CD4-positive, alpha-beta T cell (primary cell): Measurements from ENCODE around the gene B3GNT9. TPM values are rescaled to one million over a fixed set of nuclear protein-coding genes. Genes with fewer than 3 reads are reported as not detected.

Experiments used
- ATAC-seq: fragments of 200-7000 bp; cut with Tn5 transposase; one replicate; pipeline ENCODE4 v1.10.0; 2022; ENCODE audit warnings: mild to moderate bottlenecking; ENCODE audit not compliant: poor library complexity
- CTCF ChIA-PET: fragments of 350-600 bp; sonication (Branson Sonifier 250); formaldehyde crosslinking; loops from one replicate; lab custom pipeline; 2021; ENCODE audit warnings: antibody characterized with exemption, inconsistent platforms; lab: Charles Lee
- POLR2A ChIA-PET: fragments of 350-600 bp; sonication (Branson Sonifier 250); formaldehyde crosslinking; loops from one replicate; lab custom pipeline; 2021; ENCODE audit warnings: antibody characterized with exemption, inconsistent platforms; lab: Charles Lee
- DNase-seq, 14 experiments: peaks; one replicate each; pipeline ENCODE4 v3.0.0-alpha.2; 2013 to 2020; ENCODE audit warnings: mixed read lengths in 2 of 14
- H3K27ac ChIP-seq, 2 donors: one replicate each; pipeline versions ENCODE4 v1.5.1 to v1.7.0; 2013; ENCODE audit warnings: low read length in 2 of 2, low read depth in 1 of 2, mild to moderate bottlenecking in 1 of 2
- H3K27me3 ChIP-seq, 2 experiments: 1 replicate in 1 of 2; 2 replicates in 1 of 2; pipeline versions ENCODE4 v1.6.1 to v1.7.0; 2013; ENCODE audit warnings: low read length in 2 of 2, control low read depth in 1 of 2, mild to moderate bottlenecking in 1 of 2, moderate library complexity in 1 of 2; ENCODE audit not compliant: insufficient read depth in 2 of 2, control insufficient read depth in 1 of 2
- H3K36me3 ChIP-seq: one replicate; pipeline ENCODE4 v1.6.1; 2013; ENCODE audit warnings: low read length, control low read depth; ENCODE audit not compliant: insufficient read depth
- H3K4me1 ChIP-seq: one replicate; pipeline ENCODE4 v1.6.1; 2013; ENCODE audit warnings: low read length, control low read depth; ENCODE audit not compliant: insufficient read depth
- H3K4me3 ChIP-seq: one replicate; pipeline ENCODE4 v1.5.1; 2013; ENCODE audit warnings: mild to moderate bottlenecking, low read length, moderate library complexity
- H3K9me3 ChIP-seq, 2 experiments: 1 replicate in 1 of 2; 2 replicates in 1 of 2; pipeline versions ENCODE4 v1.6.1 to v1.7.0; 2013; ENCODE audit warnings: low read length in 2 of 2, mild to moderate bottlenecking in 2 of 2, control low read depth in 1 of 2, moderate library complexity in 1 of 2; ENCODE audit not compliant: control insufficient read depth in 1 of 2, insufficient read depth in 1 of 2
- H3K27ac Mint-ChIP-seq: one replicate; pipeline ENCODE4 v1.8.0; 2020; ENCODE audit warnings: mixed read lengths
- H3K27me3 Mint-ChIP-seq: one replicate; pipeline ENCODE4 v1.8.0; 2021; ENCODE audit warnings: mixed read lengths
- H3K36me3 Mint-ChIP-seq: one replicate; pipeline ENCODE4 v1.8.0; 2021; ENCODE audit warnings: low read depth, mixed read lengths
- H3K4me1 Mint-ChIP-seq: one replicate; pipeline ENCODE4 v1.8.0; 2021; ENCODE audit warnings: low read depth, mixed read lengths
- H3K4me3 Mint-ChIP-seq: one replicate; pipeline ENCODE4 v1.8.0; 2020; ENCODE audit warnings: mild to moderate bottlenecking, mixed read lengths
- H3K9me3 Mint-ChIP-seq: one replicate; pipeline ENCODE4 v1.8.0; 2020; ENCODE audit warnings: mixed read lengths
- CTCF ChIP-seq: fragments of 200-600 bp; IDR thresholded peaks from one replicate; pipeline ENCODE4 v1.8.0; 2022; ENCODE audit warnings: antibody characterized with exemption, mild to moderate bottlenecking
- intact Hi-C, 2 experiments: fragments of 100-400 bp; cut with DNase I in 1 of 2; cut with micrococcal nuclease in 1 of 2; formaldehyde crosslinking; loops; one replicate each; pipeline versions ENCODE4 v1.15.1 to v1.9.0; 2023 to 2025; cut with DNase I, micrococcal nuclease
- total RNA-seq, 174 experiments: library from RNA in 2 of 174; stranded (reverse) in 2 of 174; gene quantifications; one replicate each; pipeline ENCODE4 v1.2.3 and lab custom pipeline; 2021 to 2026

The B3GNT9 gene
- total RNA-seq, 2 experiments from 2014 or later = 2.0 to 2.5 TPM

DNA sequence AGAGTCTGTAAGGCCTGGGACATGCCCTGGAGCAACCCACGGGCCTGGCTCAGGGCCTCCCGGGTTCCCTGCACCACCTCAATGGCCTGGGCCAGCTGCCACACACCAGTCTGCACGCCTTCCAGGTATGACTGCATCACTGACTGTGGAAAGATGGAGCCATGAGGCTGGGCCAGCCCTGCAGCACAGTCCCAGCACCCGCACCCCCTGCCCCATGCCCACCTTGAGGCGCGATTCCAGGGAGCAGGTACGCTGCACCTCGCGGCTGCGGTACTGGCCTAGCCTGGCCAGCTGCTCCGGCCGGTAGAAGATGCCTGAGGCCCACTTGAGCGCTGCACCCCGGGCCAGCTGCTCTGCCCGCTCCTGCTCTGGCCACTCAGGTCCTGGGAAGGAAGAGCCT lies 38.0 kb upstream of the B3GNT9 start:
- ATAC-seq = no peak
- no peak overlapping the region for H3K27ac ChIP-seq
- peaks cover 15% of the 10 kb centered on the region for H3K36me3 Mint-ChIP-seq
- H3K4me1 Mint-ChIP-seq = peaks cover 37% of the 10 kb centered on the region
- no peaks in the 10 kb centered on the region for H3K9me3 ChIP-seq
- TF ChIP-seq CTCF = no peak
- no peak overlapping the region for H3K4me3 Mint-ChIP-seq
- CTCF ChIA-PET = interaction anchor here (1.4 kb wide), 1 partner anchor 171 kb away, joined by 3 read pairs; no protein-coding TSS in a partner anchor
- H3K27me3 ChIP-seq = no peaks in the 10 kb centered on the region
- intact Hi-C loops = loop anchor here (5.0 to 10.0 kb wide), 2 partner anchors 171 to 174 kb away; no protein-coding TSS in a partner anchor
- H3K27me3 Mint-ChIP-seq = no peaks in the 10 kb centered on the region
- H3K27ac Mint-ChIP-seq = no peak overlapping the region
- POLR2A ChIA-PET = no interaction called here
- peaks cover 42% of the 10 kb centered on the region for H3K4me1 ChIP-seq
- H3K9me3 Mint-ChIP-seq = no peaks in the 10 kb centered on the region
- H3K4me3 ChIP-seq = no peak overlapping the region
- no peak for DNase-seq
- peaks cover 10% of the 10 kb centered on the region for H3K36me3 ChIP-seq

GRCh38 chr16:67188323-67188722 lies 37.5 kb upstream of the B3GNT9 start:
- Mint-ChIP-seq H3K27me3 (no peaks in the 10 kb centered on the region), H3K4me1 (peaks cover 32% of the 10 kb centered on the region)
- POLR2A ChIA-PET = interaction anchor here (0.7 kb wide), 1 partner anchor 379 kb away, joined by 3 read pairs; no protein-coding TSS in a partner anchor

GRCh38 chr16:67187175-67187890 lies 36.5 kb upstream of the B3GNT9 start:
- H3K27ac ChIP-seq = no peak overlapping the region
- Mint-ChIP-seq H3K9me3 (no peaks in the 10 kb centered on the region), H3K36me3 (peaks cover 5% of the 10 kb centered on the region), H3K27me3 (no peaks in the 10 kb centered on the region), H3K27ac (no peak overlapping the region), H3K4me1 (peaks cover 23% of the 10 kb centered on the region), H3K4me3 (no peak overlapping the region)
- H3K9me3 ChIP-seq = no peaks in the 10 kb centered on the region
- TF ChIP-seq CTCF = no peak
- no peak overlapping the region for H3K4me3 ChIP-seq
- H3K4me1 ChIP-seq = peaks cover 35% of the 10 kb centered on the region
- no peaks in the 10 kb centered on the region for H3K36me3 ChIP-seq
- ATAC-seq (no peak), DNase-seq (no peak)
- ChIA-PET CTCF (no interaction called here), POLR2A (interaction anchor here (5.2 kb wide), 1 partner anchor 26 kb away, joined by 51 read pairs; the partner anchor contains the start of genes FBXL8 and TRADD)
- intact Hi-C loops = loop anchor here (5.0 to 10.0 kb wide), 2 partner anchors 170 to 173 kb away; no protein-coding TSS in a partner anchor
- no peaks in the 10 kb centered on the region for H3K27me3 ChIP-seq

More at GRCh38 chr16:67188323-67188722, 37.5 kb upstream of the B3GNT9 start:
- ATAC-seq = no peak
- DNase-seq = no peak
- intact Hi-C loops = loop anchor here (5.0 to 10.0 kb wide), 2 partner anchors 171 to 174 kb away; no protein-coding TSS in a partner anchor
- no peak overlapping the region for H3K27ac Mint-ChIP-seq
- TF ChIP-seq CTCF = no peak
- CTCF ChIA-PET = interaction anchor here (1.4 kb wide), 1 partner anchor 170 kb away, joined by 3 read pairs; no protein-coding TSS in a partner anchor
- Histone ChIP-seq H3K9me3 (no peaks in the 10 kb centered on the region), H3K27ac (no peak overlapping the region), H3K36me3 (peaks cover 5% of the 10 kb centered on the region), H3K4me3 (no peak overlapping the region), H3K4me1 (peaks cover 40% of the 10 kb centered on the region), H3K27me3 (no peaks in the 10 kb centered on the region)
- peaks cover 10% of the 10 kb centered on the region for H3K36me3 Mint-ChIP-seq
- no peaks in the 10 kb centered on the region for H3K9me3 Mint-ChIP-seq
- peak overlapping the region; percentile 60 for H3K4me3 Mint-ChIP-seq
